ENCODE results near the gene AGXT. TPM values are rescaled to one million over a fixed set of nuclear protein-coding genes. Genes with fewer than 3 reads are reported as not detected.

The AGXT gene
- total and polyA plus RNA-seq, 2 of the 8 experiments (the other 6 are each of a cell fraction or from before 2014, with no cell fraction given) = 0.03 TPM; not detected in 1

DNA sequence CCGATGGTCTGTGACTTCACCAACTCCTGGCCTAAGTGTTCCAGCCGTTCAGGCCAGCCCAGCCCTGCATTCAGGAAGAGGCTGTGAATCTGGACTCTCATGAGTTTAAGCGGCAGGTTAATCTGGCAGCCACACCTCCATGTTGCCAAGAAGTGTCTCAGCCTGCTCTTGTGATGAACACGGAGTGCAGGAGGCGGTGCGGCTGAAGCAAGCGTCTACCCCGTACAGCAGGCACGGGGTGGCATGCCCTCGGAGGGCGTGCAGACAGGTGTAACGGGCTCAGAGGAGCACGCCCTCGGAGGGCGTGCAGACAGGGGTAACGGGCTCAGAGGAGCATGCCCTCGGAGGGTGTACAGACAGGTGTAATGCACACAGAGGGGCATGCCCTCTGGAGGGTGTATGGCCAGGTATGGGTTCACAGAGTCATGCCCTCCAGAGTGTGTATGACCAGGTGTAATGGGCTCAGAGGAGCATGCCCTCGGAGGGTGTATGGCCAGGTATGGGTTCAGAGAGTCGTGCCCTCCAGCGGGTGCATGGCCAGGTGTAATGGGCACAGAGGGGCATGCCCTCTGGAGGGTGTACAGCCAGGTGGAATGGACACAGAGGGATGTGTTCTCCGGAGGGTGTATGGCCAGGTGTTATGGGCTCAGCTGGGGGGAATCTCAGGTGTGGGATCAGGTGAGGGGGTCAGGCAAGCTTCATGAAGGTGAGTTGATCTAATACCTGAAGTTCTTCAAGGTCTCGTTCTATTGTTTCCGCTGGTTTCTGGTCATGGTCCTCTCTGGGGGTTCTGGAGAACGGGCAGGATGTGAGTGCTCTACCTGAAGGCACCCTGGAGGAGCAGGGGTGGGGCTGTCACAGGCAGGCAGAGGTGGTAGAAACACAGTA lies 60.1 kb downstream of the AGXT start (continued):
- TF ChIP-seq GTF2F1 (IDR thresholded peaks at IDR 0.05; ENCODE audit: borderline replicate concordance, low read depth, low read length) = no peak
- TF ChIP-seq, protein P1, sequence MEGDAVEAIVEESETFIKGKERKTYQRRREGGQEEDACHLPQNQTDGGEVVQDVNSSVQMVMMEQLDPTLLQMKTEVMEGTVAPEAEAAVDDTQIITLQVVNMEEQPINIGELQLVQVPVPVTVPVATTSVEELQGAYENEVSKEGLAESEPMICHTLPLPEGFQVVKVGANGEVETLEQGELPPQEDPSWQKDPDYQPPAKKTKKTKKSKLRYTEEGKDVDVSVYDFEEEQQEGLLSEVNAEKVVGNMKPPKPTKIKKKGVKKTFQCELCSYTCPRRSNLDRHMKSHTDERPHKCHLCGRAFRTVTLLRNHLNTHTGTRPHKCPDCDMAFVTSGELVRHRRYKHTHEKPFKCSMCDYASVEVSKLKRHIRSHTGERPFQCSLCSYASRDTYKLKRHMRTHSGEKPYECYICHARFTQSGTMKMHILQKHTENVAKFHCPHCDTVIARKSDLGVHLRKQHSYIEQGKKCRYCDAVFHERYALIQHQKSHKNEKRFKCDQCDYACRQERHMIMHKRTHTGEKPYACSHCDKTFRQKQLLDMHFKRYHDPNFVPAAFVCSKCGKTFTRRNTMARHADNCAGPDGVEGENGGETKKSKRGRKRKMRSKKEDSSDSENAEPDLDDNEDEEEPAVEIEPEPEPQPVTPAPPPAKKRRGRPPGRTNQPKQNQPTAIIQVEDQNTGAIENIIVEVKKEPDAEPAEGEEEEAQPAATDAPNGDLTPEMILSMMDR (IDR thresholded peaks at IDR 0.05; ENCODE audit: control extremely low read depth in 1 of 3, insufficient read depth in 1 of 3, low read depth in 1 of 3, low read length in 3 of 3) = no peak
- TF ChIP-seq, protein P2, sequence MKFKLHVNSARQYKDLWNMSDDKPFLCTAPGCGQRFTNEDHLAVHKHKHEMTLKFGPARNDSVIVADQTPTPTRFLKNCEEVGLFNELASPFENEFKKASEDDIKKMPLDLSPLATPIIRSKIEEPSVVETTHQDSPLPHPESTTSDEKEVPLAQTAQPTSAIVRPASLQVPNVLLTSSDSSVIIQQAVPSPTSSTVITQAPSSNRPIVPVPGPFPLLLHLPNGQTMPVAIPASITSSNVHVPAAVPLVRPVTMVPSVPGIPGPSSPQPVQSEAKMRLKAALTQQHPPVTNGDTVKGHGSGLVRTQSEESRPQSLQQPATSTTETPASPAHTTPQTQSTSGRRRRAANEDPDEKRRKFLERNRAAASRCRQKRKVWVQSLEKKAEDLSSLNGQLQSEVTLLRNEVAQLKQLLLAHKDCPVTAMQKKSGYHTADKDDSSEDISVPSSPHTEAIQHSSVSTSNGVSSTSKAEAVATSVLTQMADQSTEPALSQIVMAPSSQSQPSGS (IDR thresholded peaks at IDR 0.05; ENCODE audit: low read length) = no peak
- TF ChIP-seq CHD2 (IDR thresholded peaks at IDR 0.05; ENCODE audit: low read length) = no peak
- TF ChIP-seq ZNF274 (IDR thresholded peaks at IDR 0.05; ENCODE audit: borderline replicate concordance, extremely low read depth, low read length) = no peak
- no peak for TF ChIP-seq RAD21 (IDR thresholded peaks at IDR 0.05 in 1 of 2, conservative IDR thresholded peaks at IDR 0.05 in 1 of 2; ENCODE audit: low read depth in 2 of 2, low read length in 2 of 2)
- no peak for TF ChIP-seq RNF2 (IDR thresholded peaks at IDR 0.05; ENCODE audit: borderline replicate concordance, low read depth, low read length, missing control alignments, poor library complexity, severe bottlenecking)

Data from H1 (cell line).